Mucosa of rectum (tissue), 2 donors: ENCODE measurements around the gene GRM4.

Source experiments
- H3K27ac ChIP-seq, 2 donors: one replicate each; pipeline ENCODE4 v1.7.0; 2013; ENCODE audit warnings: inconsistent platforms in 2 of 2, low read depth in 2 of 2, low read length in 2 of 2
- H3K27me3 ChIP-seq, 2 donors: one replicate each; pipeline ENCODE4 v1.7.0; 2013; ENCODE audit warnings: low read length in 2 of 2; ENCODE audit not compliant: control insufficient read depth in 2 of 2, insufficient read depth in 2 of 2
- H3K36me3 ChIP-seq, 2 donors: one replicate each; pipeline ENCODE4 v1.7.0; 2013; ENCODE audit warnings: low read length in 2 of 2; ENCODE audit not compliant: control insufficient read depth in 2 of 2, insufficient read depth in 2 of 2
- H3K4me1 ChIP-seq, 2 donors: one replicate each; pipeline ENCODE4 v1.7.0; 2013; ENCODE audit warnings: low read length in 2 of 2, mild to moderate bottlenecking in 1 of 2; ENCODE audit not compliant: control insufficient read depth in 2 of 2, insufficient read depth in 2 of 2
- H3K4me3 ChIP-seq, 2 donors: one replicate each; pipeline ENCODE4 v1.7.0; 2013; ENCODE audit warnings: low read length in 2 of 2
- H3K9ac ChIP-seq, 2 donors: one replicate each; pipeline ENCODE4 v1.7.0; 2013; ENCODE audit warnings: low read length in 2 of 2, low read depth in 1 of 2, mild to moderate bottlenecking in 1 of 2
- H3K9me3 ChIP-seq, 2 donors: one replicate each; pipeline ENCODE4 v1.7.0; 2013; ENCODE audit warnings: low read length in 2 of 2; ENCODE audit not compliant: control insufficient read depth in 2 of 2
- donor health status: healthy.
- donor health status: Normal muscosa, but diverticular disease.

GRM4 gene

GRCh38 chr6:34098045-34098936 lies 47.6 kb downstream of the GRM4 start:
- no peak overlapping the region for H3K4me3 ChIP-seq
- no peaks in the 10 kb centered on the region for H3K36me3 ChIP-seq
- no peaks in the 10 kb centered on the region for H3K9me3 ChIP-seq
- H3K27me3 ChIP-seq = peaks cover 9 to 13% of the 10 kb centered on the region in 2 donors
- no peak overlapping the region for H3K27ac ChIP-seq
- H3K4me1 ChIP-seq = no peaks in the 10 kb centered on the region
- H3K9ac ChIP-seq = no peak overlapping the region

GRCh38 chr6:34096814-34097213 lies 49.1 kb downstream of the GRM4 start:
- Histone ChIP-seq H3K27ac (no peak overlapping the region), H3K9me3 (no peaks in the 10 kb centered on the region), H3K4me3 (no peak overlapping the region), H3K27me3 (peaks cover 9 to 13% of the 10 kb centered on the region in 2 donors), H3K9ac (no peak overlapping the region), H3K4me1 (no peaks in the 10 kb centered on the region), H3K36me3 (no peaks in the 10 kb centered on the region)

GRCh38 chr6:34096193-34096592 lies 49.7 kb downstream of the GRM4 start:
- H3K9me3 ChIP-seq = no peaks in the 10 kb centered on the region
- no peak overlapping the region for H3K27ac ChIP-seq
- no peaks in the 10 kb centered on the region for H3K36me3 ChIP-seq
- no peak overlapping the region for H3K4me3 ChIP-seq
- no peak overlapping the region for H3K9ac ChIP-seq
- no peaks in the 10 kb centered on the region for H3K4me1 ChIP-seq
- peaks cover 9 to 13% of the 10 kb centered on the region in 2 donors for H3K27me3 ChIP-seq

GRCh38 chr6:34095741-34096140 lies 50.1 kb downstream of the GRM4 start:
- Histone ChIP-seq H3K9me3 (no peaks in the 10 kb centered on the region), H3K27ac (no peak overlapping the region), H3K4me3 (no peak overlapping the region), H3K27me3 (peaks cover 9 to 13% of the 10 kb centered on the region in 2 donors), H3K36me3 (no peaks in the 10 kb centered on the region), H3K9ac (no peak overlapping the region), H3K4me1 (no peaks in the 10 kb centered on the region)

- H3K4me3 ChIP-seq = no peak overlapping the region
- no peaks in the 10 kb centered on the region for H3K9me3 ChIP-seq
- no peak overlapping the region for H3K27ac ChIP-seq
- peaks cover 9 to 13% of the 10 kb centered on the region in 2 donors for H3K27me3 ChIP-seq
- no peak overlapping the region for H3K9ac ChIP-seq
- H3K36me3 ChIP-seq = no peaks in the 10 kb centered on the region
- no peaks in the 10 kb centered on the region for H3K4me1 ChIP-seq
These were observed 50.8 kb downstream of the GRM4 start for GRCh38 chr6:34095136-34095505.

- Histone ChIP-seq H3K4me3 (no peak overlapping the region), H3K27me3 (peaks cover 9 to 13% of the 10 kb centered on the region in 2 donors), H3K9ac (no peak overlapping the region), H3K36me3 (no peaks in the 10 kb centered on the region), H3K27ac (no peak overlapping the region), H3K9me3 (no peaks in the 10 kb centered on the region), H3K4me1 (no peaks in the 10 kb centered on the region)
These were observed 51.3 kb downstream of the GRM4 start for GRCh38 chr6:34094474-34095135.

GRCh38 chr6:34093854-34094430 lies 51.9 kb downstream of the GRM4 start:
- Histone ChIP-seq H3K4me3 (no peak overlapping the region), H3K27me3 (peaks cover 9 to 13% of the 10 kb centered on the region in 2 donors), H3K36me3 (no peaks in the 10 kb centered on the region), H3K27ac (no peak overlapping the region), H3K4me1 (no peaks in the 10 kb centered on the region), H3K9me3 (no peaks in the 10 kb centered on the region), H3K9ac (no peak overlapping the region)

GRCh38 chr6:34093206-34093605 lies 52.7 kb downstream of the GRM4 start:
- no peak overlapping the region for H3K9ac ChIP-seq
- no peaks in the 10 kb centered on the region for H3K4me1 ChIP-seq
- peaks cover 9 to 13% of the 10 kb centered on the region in 2 donors for H3K27me3 ChIP-seq
- H3K27ac ChIP-seq = no peak overlapping the region
- H3K36me3 ChIP-seq = no peaks in the 10 kb centered on the region
- no peaks in the 10 kb centered on the region for H3K9me3 ChIP-seq
- H3K4me3 ChIP-seq = no peak overlapping the region

- H3K4me3 ChIP-seq = no peak overlapping the region
- no peak overlapping the region for H3K27ac ChIP-seq
- peaks cover 7 to 13% of the 10 kb centered on the region in 2 donors for H3K27me3 ChIP-seq
- no peaks in the 10 kb centered on the region for H3K9me3 ChIP-seq
- no peak overlapping the region for H3K9ac ChIP-seq
- no peaks in the 10 kb centered on the region for H3K36me3 ChIP-seq
- no peaks in the 10 kb centered on the region for H3K4me1 ChIP-seq
These were observed 53.3 kb downstream of the GRM4 start for GRCh38 chr6:34092631-34093030.

GRCh38 chr6:34090935-34091334 lies 55.0 kb downstream of the GRM4 start:
- Histone ChIP-seq H3K9me3 (no peaks in the 10 kb centered on the region), H3K27me3 (peaks cover 7 to 12% of the 10 kb centered on the region in 2 donors), H3K4me3 (no peak overlapping the region), H3K4me1 (no peaks in the 10 kb centered on the region), H3K36me3 (no peaks in the 10 kb centered on the region), H3K9ac (no peak overlapping the region), H3K27ac (no peak overlapping the region)
